ENCODE results near the gene FBXL7.

Gene FBXL7

GRCh38 chr5:15664961-15665360, 165.0 kb downstream of the FBXL7 start:
- no peaks in the 10 kb centered on the region for H3K4me1 ChIP-seq (ENCODE audit: control insufficient read depth in 2 of 2, insufficient read depth in 2 of 2, low read length in 2 of 2)
- H3K27me3 ChIP-seq (ENCODE audit: control insufficient read depth in 2 of 2, insufficient read depth in 2 of 2, low read length in 2 of 2): no peaks in the 10 kb centered on the region
- no peak overlapping the region for H3K4me3 ChIP-seq (ENCODE audit: low read length in 2 of 2)
- H3K27ac ChIP-seq (ENCODE audit: low read depth in 2 of 2, low read length in 2 of 2): no peak overlapping the region
- no peaks in the 10 kb centered on the region for H3K36me3 ChIP-seq (ENCODE audit: control insufficient read depth in 2 of 2, insufficient read depth in 2 of 2, low read length in 2 of 2)
- no peak overlapping the region for H3K9ac ChIP-seq (ENCODE audit: low read depth in 1 of 2, low read length in 2 of 2)
- H3K9me3 ChIP-seq (ENCODE audit: control insufficient read depth in 2 of 2, low read length in 2 of 2): no peaks in the 10 kb centered on the region

- Histone ChIP-seq H3K9ac (ENCODE audit: low read depth in 1 of 2, low read length in 2 of 2) (no peak overlapping the region), H3K4me1 (ENCODE audit: control insufficient read depth in 2 of 2, insufficient read depth in 2 of 2, low read length in 2 of 2) (no peaks in the 10 kb centered on the region), H3K4me3 (ENCODE audit: low read length in 2 of 2) (no peak overlapping the region), H3K27me3 (ENCODE audit: control insufficient read depth in 2 of 2, insufficient read depth in 2 of 2, low read length in 2 of 2) (no peaks in the 10 kb centered on the region), H3K27ac (ENCODE audit: low read depth in 2 of 2, low read length in 2 of 2) (no peak overlapping the region), H3K9me3 (ENCODE audit: control insufficient read depth in 2 of 2, low read length in 2 of 2) (no peaks in the 10 kb centered on the region), H3K36me3 (ENCODE audit: control insufficient read depth in 2 of 2, insufficient read depth in 2 of 2, low read length in 2 of 2) (no peaks in the 10 kb centered on the region)
Measured at GRCh38 chr5:15669826-15670225, 169.8 kb downstream of the FBXL7 start.

- Histone ChIP-seq H3K27ac (ENCODE audit: low read depth in 2 of 2, low read length in 2 of 2) (no peak overlapping the region), H3K27me3 (ENCODE audit: control insufficient read depth in 2 of 2, insufficient read depth in 2 of 2, low read length in 2 of 2) (no peaks in the 10 kb centered on the region), H3K9ac (ENCODE audit: low read depth in 1 of 2, low read length in 2 of 2) (no peak overlapping the region), H3K4me1 (ENCODE audit: control insufficient read depth in 2 of 2, insufficient read depth in 2 of 2, low read length in 2 of 2) (no peaks in the 10 kb centered on the region), H3K4me3 (ENCODE audit: low read length in 2 of 2) (no peak overlapping the region), H3K9me3 (ENCODE audit: control insufficient read depth in 2 of 2, low read length in 2 of 2) (no peaks in the 10 kb centered on the region), H3K36me3 (ENCODE audit: control insufficient read depth in 2 of 2, insufficient read depth in 2 of 2, low read length in 2 of 2) (no peaks in the 10 kb centered on the region)
Measured at GRCh38 chr5:15674716-15675115, 174.7 kb downstream of the FBXL7 start.

GRCh38 chr5:15676591-15676990, 176.6 kb downstream of the FBXL7 start:
- H3K9ac ChIP-seq (ENCODE audit: low read depth in 1 of 2, low read length in 2 of 2): no peak overlapping the region
- no peaks in the 10 kb centered on the region for H3K4me1 ChIP-seq (ENCODE audit: control insufficient read depth in 2 of 2, insufficient read depth in 2 of 2, low read length in 2 of 2)
- no peaks in the 10 kb centered on the region for H3K36me3 ChIP-seq (ENCODE audit: control insufficient read depth in 2 of 2, insufficient read depth in 2 of 2, low read length in 2 of 2)
- no peak overlapping the region for H3K4me3 ChIP-seq (ENCODE audit: low read length in 2 of 2)
- H3K27ac ChIP-seq (ENCODE audit: low read depth in 2 of 2, low read length in 2 of 2): no peak overlapping the region
- no peaks in the 10 kb centered on the region for H3K9me3 ChIP-seq (ENCODE audit: control insufficient read depth in 2 of 2, low read length in 2 of 2)
- no peaks in the 10 kb centered on the region for H3K27me3 ChIP-seq (ENCODE audit: control insufficient read depth in 2 of 2, insufficient read depth in 2 of 2, low read length in 2 of 2)

- Histone ChIP-seq H3K9ac (ENCODE audit: low read depth in 1 of 2, low read length in 2 of 2) (no peak overlapping the region), H3K27me3 (ENCODE audit: control insufficient read depth in 2 of 2, insufficient read depth in 2 of 2, low read length in 2 of 2) (no peaks in the 10 kb centered on the region), H3K4me1 (ENCODE audit: control insufficient read depth in 2 of 2, insufficient read depth in 2 of 2, low read length in 2 of 2) (no peaks in the 10 kb centered on the region), H3K9me3 (ENCODE audit: control insufficient read depth in 2 of 2, low read length in 2 of 2) (no peaks in the 10 kb centered on the region), H3K36me3 (ENCODE audit: control insufficient read depth in 2 of 2, insufficient read depth in 2 of 2, low read length in 2 of 2) (no peaks in the 10 kb centered on the region), H3K27ac (ENCODE audit: low read depth in 2 of 2, low read length in 2 of 2) (no peak overlapping the region), H3K4me3 (ENCODE audit: low read length in 2 of 2) (no peak overlapping the region)
Measured at GRCh38 chr5:15679161-15679560, 179.2 kb downstream of the FBXL7 start.

GRCh38 chr5:15680455-15680854, 180.5 kb downstream of the FBXL7 start:
- no peak overlapping the region for H3K4me3 ChIP-seq (ENCODE audit: low read length in 2 of 2)
- no peaks in the 10 kb centered on the region for H3K9me3 ChIP-seq (ENCODE audit: control insufficient read depth in 2 of 2, low read length in 2 of 2)
- no peaks in the 10 kb centered on the region for H3K4me1 ChIP-seq (ENCODE audit: control insufficient read depth in 2 of 2, insufficient read depth in 2 of 2, low read length in 2 of 2)

GRCh38 chr5:15682122-15682521, 182.1 kb downstream of the FBXL7 start:
- no peaks in the 10 kb centered on the region for H3K9me3 ChIP-seq (ENCODE audit: control insufficient read depth in 2 of 2, low read length in 2 of 2)
- no peaks in the 10 kb centered on the region for H3K4me1 ChIP-seq (ENCODE audit: control insufficient read depth in 2 of 2, insufficient read depth in 2 of 2, low read length in 2 of 2)
- H3K36me3 ChIP-seq (ENCODE audit: control insufficient read depth in 2 of 2, insufficient read depth in 2 of 2, low read length in 2 of 2): no peaks in the 10 kb centered on the region

More at GRCh38 chr5:15680455-15680854, 180.5 kb downstream of the FBXL7 start:
- H3K9ac ChIP-seq (ENCODE audit: low read depth in 1 of 2, low read length in 2 of 2): no peak overlapping the region
- H3K27me3 ChIP-seq (ENCODE audit: control insufficient read depth in 2 of 2, insufficient read depth in 2 of 2, low read length in 2 of 2): no peaks in the 10 kb centered on the region
- no peaks in the 10 kb centered on the region for H3K36me3 ChIP-seq (ENCODE audit: control insufficient read depth in 2 of 2, insufficient read depth in 2 of 2, low read length in 2 of 2)
- no peak overlapping the region for H3K27ac ChIP-seq (ENCODE audit: low read depth in 2 of 2, low read length in 2 of 2)

GRCh38 chr5:15682566-15682965, 182.6 kb downstream of the FBXL7 start:
- H3K9ac ChIP-seq (ENCODE audit: low read depth in 1 of 2, low read length in 2 of 2): no peak overlapping the region
- H3K27me3 ChIP-seq (ENCODE audit: control insufficient read depth in 2 of 2, insufficient read depth in 2 of 2, low read length in 2 of 2): no peaks in the 10 kb centered on the region
- H3K9me3 ChIP-seq (ENCODE audit: control insufficient read depth in 2 of 2, low read length in 2 of 2): no peaks in the 10 kb centered on the region
- H3K4me3 ChIP-seq (ENCODE audit: low read length in 2 of 2): no peak overlapping the region
- H3K4me1 ChIP-seq (ENCODE audit: control insufficient read depth in 2 of 2, insufficient read depth in 2 of 2, low read length in 2 of 2): no peaks in the 10 kb centered on the region
- H3K27ac ChIP-seq (ENCODE audit: low read depth in 2 of 2, low read length in 2 of 2): no peak overlapping the region
- no peaks in the 10 kb centered on the region for H3K36me3 ChIP-seq (ENCODE audit: control insufficient read depth in 2 of 2, insufficient read depth in 2 of 2, low read length in 2 of 2)

More at GRCh38 chr5:15682122-15682521, 182.1 kb downstream of the FBXL7 start:
- H3K27me3 ChIP-seq (ENCODE audit: control insufficient read depth in 2 of 2, insufficient read depth in 2 of 2, low read length in 2 of 2): no peaks in the 10 kb centered on the region
- H3K9ac ChIP-seq (ENCODE audit: low read depth in 1 of 2, low read length in 2 of 2): no peak overlapping the region
- H3K27ac ChIP-seq (ENCODE audit: low read depth in 2 of 2, low read length in 2 of 2): no peak overlapping the region
- H3K4me3 ChIP-seq (ENCODE audit: low read length in 2 of 2): no peak overlapping the region

GRCh38 chr5:15683332-15683731, 183.4 kb downstream of the FBXL7 start:
- Histone ChIP-seq H3K4me3 (ENCODE audit: low read length in 2 of 2) (no peak overlapping the region), H3K9me3 (ENCODE audit: control insufficient read depth in 2 of 2, low read length in 2 of 2) (no peaks in the 10 kb centered on the region), H3K9ac (ENCODE audit: low read depth in 1 of 2, low read length in 2 of 2) (no peak overlapping the region), H3K36me3 (ENCODE audit: control insufficient read depth in 2 of 2, insufficient read depth in 2 of 2, low read length in 2 of 2) (no peaks in the 10 kb centered on the region), H3K27ac (ENCODE audit: low read depth in 2 of 2, low read length in 2 of 2) (no peak overlapping the region), H3K27me3 (ENCODE audit: control insufficient read depth in 2 of 2, insufficient read depth in 2 of 2, low read length in 2 of 2) (no peaks in the 10 kb centered on the region), H3K4me1 (ENCODE audit: control insufficient read depth in 2 of 2, insufficient read depth in 2 of 2, low read length in 2 of 2) (no peaks in the 10 kb centered on the region)

- no peaks in the 10 kb centered on the region for H3K27me3 ChIP-seq (ENCODE audit: control insufficient read depth in 2 of 2, insufficient read depth in 2 of 2, low read length in 2 of 2)
- H3K9me3 ChIP-seq (ENCODE audit: control insufficient read depth in 2 of 2, low read length in 2 of 2): no peaks in the 10 kb centered on the region
- H3K9ac ChIP-seq (ENCODE audit: low read depth in 1 of 2, low read length in 2 of 2): no peak overlapping the region
- no peak overlapping the region for H3K27ac ChIP-seq (ENCODE audit: low read depth in 2 of 2, low read length in 2 of 2)
- H3K4me1 ChIP-seq (ENCODE audit: control insufficient read depth in 2 of 2, insufficient read depth in 2 of 2, low read length in 2 of 2): no peaks in the 10 kb centered on the region
- no peaks in the 10 kb centered on the region for H3K36me3 ChIP-seq (ENCODE audit: control insufficient read depth in 2 of 2, insufficient read depth in 2 of 2, low read length in 2 of 2)
- no peak overlapping the region for H3K4me3 ChIP-seq (ENCODE audit: low read length in 2 of 2)
Measured at GRCh38 chr5:15687401-15687800, 187.4 kb downstream of the FBXL7 start.

- Histone ChIP-seq H3K4me3 (ENCODE audit: low read length in 2 of 2) (no peak overlapping the region), H3K27me3 (ENCODE audit: control insufficient read depth in 2 of 2, insufficient read depth in 2 of 2, low read length in 2 of 2) (no peaks in the 10 kb centered on the region), H3K9me3 (ENCODE audit: control insufficient read depth in 2 of 2, low read length in 2 of 2) (no peaks in the 10 kb centered on the region), H3K36me3 (ENCODE audit: control insufficient read depth in 2 of 2, insufficient read depth in 2 of 2, low read length in 2 of 2) (no peaks in the 10 kb centered on the region), H3K4me1 (ENCODE audit: control insufficient read depth in 2 of 2, insufficient read depth in 2 of 2, low read length in 2 of 2) (peaks cover under 1 to 9% of the 10 kb centered on the region in 2 donors), H3K9ac (ENCODE audit: low read depth in 1 of 2, low read length in 2 of 2) (no peak overlapping the region), H3K27ac (ENCODE audit: low read depth in 2 of 2, low read length in 2 of 2) (no peak overlapping the region)
Measured at GRCh38 chr5:15689836-15690235, 189.9 kb downstream of the FBXL7 start.

Measured in mucosa of rectum (tissue), 2 donors.